ENCODE measurements around the gene NCR2. TPM values are rescaled to one million over a fixed set of nuclear protein-coding genes. Genes with fewer than 3 reads are reported as not detected.

Gene NCR2
- total RNA-seq, 1 experiment from 2014 or later = not detected

- H3K36me3 Mint-ChIP-seq (ENCODE audit: insufficient read depth in 1 of 3, low read depth in 3 of 3) = no peaks in the 10 kb centered on the region
- H3K9ac ChIP-seq (ENCODE audit: extremely low read depth, insufficient read length, low read length) = no peak overlapping the region
- no peaks in the 10 kb centered on the region for H3K9me3 Mint-ChIP-seq
- no peak overlapping the region for H3K14ac ChIP-seq (ENCODE audit: insufficient read depth, low read length)
- H3K79me1 ChIP-seq (ENCODE audit: insufficient read depth, low read depth, low read length, poor library complexity, severe bottlenecking) = no peaks in the 10 kb centered on the region
- H2BK20ac ChIP-seq (ENCODE audit: low read depth, low read length, poor library complexity, severe bottlenecking) = no peak overlapping the region
- WGBS (ENCODE audit: extremely low coverage, insufficient read length, low lambda C conversion rate) = no CpG with 5 or more reads among the region's 4 CpGs
- H2BK15ac ChIP-seq (ENCODE audit: low read depth, low read length) = no peak overlapping the region
- no peaks in the 10 kb centered on the region for H3K9me3 ChIP-seq (ENCODE audit: control insufficient read depth, low read depth, low read length)
- H3K27me3 ChIP-seq (ENCODE audit: insufficient read depth, low read length) = no peaks in the 10 kb centered on the region
- H3K27ac ChIP-seq (ENCODE audit: insufficient read length, low read depth, low read length) = no peak overlapping the region
- no peak overlapping the region for H3K4me3 Mint-ChIP-seq
- no peak overlapping the region for H2BK12ac ChIP-seq (ENCODE audit: insufficient read length, low read depth, low read length)
- H4K20me1 ChIP-seq (ENCODE audit: control insufficient read depth, insufficient read depth, insufficient read length) = no peaks in the 10 kb centered on the region
- H3K56ac ChIP-seq (ENCODE audit: insufficient read length, low read depth, low read length) = no peak overlapping the region
- H3K79me2 ChIP-seq (ENCODE audit: insufficient read depth, low read length) = no peaks in the 10 kb centered on the region
- no peak for TF ChIP-seq CTCF (conservative IDR thresholded peaks at IDR 0.05)
- H3K23me2 ChIP-seq (ENCODE audit: insufficient read length, low read depth, low read length, poor library complexity, severe bottlenecking) = no peaks in the 10 kb centered on the region
- H3K4me1 ChIP-seq (ENCODE audit: insufficient read depth, low read length) = no peaks in the 10 kb centered on the region; the same call in 1 of the 2 replicates
- H2AFZ ChIP-seq (ENCODE audit: low read length) = no peak overlapping the region
- no peak overlapping the region for H2BK5ac ChIP-seq (ENCODE audit: insufficient read length, low read length)
- no peak overlapping the region for H3K27ac Mint-ChIP-seq
- H3K23ac ChIP-seq (ENCODE audit: insufficient read length, low read depth, low read length) = no peak overlapping the region
- H3K18ac ChIP-seq (ENCODE audit: insufficient read length, low read depth, low read length) = no peak overlapping the region
- no peak overlapping the region for H3K4me2 ChIP-seq (ENCODE audit: insufficient read depth, insufficient read length, low read length)
- H3T11ph ChIP-seq (ENCODE audit: low read length) = no peak overlapping the region
- H2AK5ac ChIP-seq (ENCODE audit: insufficient read length, low read length) = no peak overlapping the region
- H4K91ac ChIP-seq (ENCODE audit: insufficient read length, low read depth, low read length) = no peak overlapping the region
- H3K4me1 Mint-ChIP-seq = peaks cover 0 to 5% of the 10 kb centered on the region in 2 experiments; a peak in 2 of 4 replicates
- H3K27me3 Mint-ChIP-seq (ENCODE audit: low read depth) = peaks cover 16% of the 10 kb centered on the region
- H4K8ac ChIP-seq (replicated peaks; ENCODE audit: insufficient read length, low read depth, low read length) = no peak overlapping the region
- no peak overlapping the region for H4K5ac ChIP-seq (ENCODE audit: insufficient read length, low read depth, low read length)
- no peak overlapping the region for H3K4ac ChIP-seq (ENCODE audit: low read depth, low read length)
- DNase-seq = no peak
- H2BK120ac ChIP-seq (ENCODE audit: low read depth, low read length, poor library complexity, severe bottlenecking) = no peak overlapping the region
Observed at GRCh38 chr6:41325446-41326066, 9.9 kb upstream of the NCR2 start.

Data from H9 (cell line).